DOHH2 (cell line): ENCODE data around the gene NSMCE1.

ENCODE experiments used
- EZH2phosphoT487 ChIP-seq: fragments of 200-600 bp; sonication (generic); IDR thresholded peaks from 2 replicates; pipeline ENCODE4 v1.6.1; 2017; ENCODE audit warnings: borderline replicate concordance, mild to moderate bottlenecking, antibody characterized with exemption, low read length, moderate library complexity, mixed read lengths
- TF ChIP-seq, protein P1 (sequence below): fragments of 200-600 bp; sonication (generic); IDR thresholded peaks from one replicate; pipeline ENCODE4 v1.5.1; 2014; ENCODE audit warnings: antibody characterized with exemption, mild to moderate bottlenecking, low read depth, low read length; ENCODE audit not compliant: poor library complexity, severe bottlenecking

- TF ChIP-seq, protein P1, sequence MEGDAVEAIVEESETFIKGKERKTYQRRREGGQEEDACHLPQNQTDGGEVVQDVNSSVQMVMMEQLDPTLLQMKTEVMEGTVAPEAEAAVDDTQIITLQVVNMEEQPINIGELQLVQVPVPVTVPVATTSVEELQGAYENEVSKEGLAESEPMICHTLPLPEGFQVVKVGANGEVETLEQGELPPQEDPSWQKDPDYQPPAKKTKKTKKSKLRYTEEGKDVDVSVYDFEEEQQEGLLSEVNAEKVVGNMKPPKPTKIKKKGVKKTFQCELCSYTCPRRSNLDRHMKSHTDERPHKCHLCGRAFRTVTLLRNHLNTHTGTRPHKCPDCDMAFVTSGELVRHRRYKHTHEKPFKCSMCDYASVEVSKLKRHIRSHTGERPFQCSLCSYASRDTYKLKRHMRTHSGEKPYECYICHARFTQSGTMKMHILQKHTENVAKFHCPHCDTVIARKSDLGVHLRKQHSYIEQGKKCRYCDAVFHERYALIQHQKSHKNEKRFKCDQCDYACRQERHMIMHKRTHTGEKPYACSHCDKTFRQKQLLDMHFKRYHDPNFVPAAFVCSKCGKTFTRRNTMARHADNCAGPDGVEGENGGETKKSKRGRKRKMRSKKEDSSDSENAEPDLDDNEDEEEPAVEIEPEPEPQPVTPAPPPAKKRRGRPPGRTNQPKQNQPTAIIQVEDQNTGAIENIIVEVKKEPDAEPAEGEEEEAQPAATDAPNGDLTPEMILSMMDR = no peak
- no peak for TF ChIP-seq EZH2phosphoT487
Measured at GRCh38 chr16:27232061-27232900, 36.3 kb downstream of the NSMCE1 start.
